ENCODE results near the gene GLO1.

The GLO1 gene

DNA sequence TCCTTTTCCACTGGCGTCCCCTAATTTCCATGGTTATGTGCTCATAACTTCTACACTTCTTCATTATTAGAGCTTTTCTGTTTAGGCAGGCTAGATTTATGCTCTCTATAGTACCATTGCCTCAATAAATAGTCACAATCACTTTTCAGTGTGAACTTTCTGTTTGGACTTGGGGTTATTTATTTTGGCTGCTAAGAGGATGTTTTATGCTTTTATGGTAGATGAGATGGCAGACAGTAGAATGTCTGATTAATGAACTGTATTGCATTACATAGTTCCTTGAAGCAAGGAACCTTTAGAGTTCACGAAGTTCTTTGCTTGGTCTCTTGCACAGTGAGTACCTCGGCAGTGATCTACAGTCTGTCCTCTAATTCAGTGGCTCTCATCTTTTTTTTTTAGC is 19.1 kb upstream of the GLO1 start:
- H3K4ac ChIP-seq (ENCODE audit: low read depth, low read length): no peak overlapping the region
- no peaks in the 10 kb centered on the region for H3K79me1 ChIP-seq (ENCODE audit: low read length)
- no peak overlapping the region for H2BK5ac ChIP-seq (ENCODE audit: low read depth, low read length, poor library complexity)
- H3K79me2 ChIP-seq (ENCODE audit: control insufficient read depth, insufficient read depth, low read length, poor library complexity): no peaks in the 10 kb centered on the region
- no peak overlapping the region for H3K4me2 ChIP-seq (ENCODE audit: low read length)
- H2AFZ ChIP-seq (ENCODE audit: insufficient read depth, low read length, poor library complexity): no peak overlapping the region
- no peaks in the 10 kb centered on the region for H3K9me3 ChIP-seq (ENCODE audit: insufficient read depth, low read depth, low read length)
- H4K8ac ChIP-seq (ENCODE audit: low read depth, low read length): no peak overlapping the region
- H3K27me3 ChIP-seq (ENCODE audit: insufficient read depth, low read length): no peaks in the 10 kb centered on the region
- H3K36me3 ChIP-seq (ENCODE audit: control insufficient read depth in 1 of 2, insufficient read depth in 2 of 2, low read length in 2 of 2): no peaks in the 10 kb centered on the region
- no peak overlapping the region for H2AK5ac ChIP-seq (ENCODE audit: low read length)
- H2BK12ac ChIP-seq (ENCODE audit: low read length): no peak overlapping the region
- peaks cover 0 to 2% of the 10 kb centered on the region in 2 experiments for H3K4me1 ChIP-seq (ENCODE audit: control insufficient read depth in 1 of 2, insufficient read depth in 2 of 2, low read length in 2 of 2)
- H3K23ac ChIP-seq (ENCODE audit: low read length): no peak overlapping the region
- no peak overlapping the region for H3K14ac ChIP-seq (ENCODE audit: low read length)
- H3K9ac ChIP-seq (ENCODE audit: low read length): no peak overlapping the region
- no CpG with 5 or more reads among the region's 3 CpGs for WGBS (ENCODE audit: extremely low coverage, insufficient coverage, insufficient read length)
- no peak overlapping the region for H4K91ac ChIP-seq (ENCODE audit: low read depth, low read length)
- H2BK120ac ChIP-seq (ENCODE audit: insufficient read depth, low read length, poor library complexity): no peak overlapping the region
- no peak overlapping the region for H3K18ac ChIP-seq (ENCODE audit: low read length)
- H3K27ac ChIP-seq (ENCODE audit: low read depth, low read length): no peak overlapping the region
- no peak for DNase-seq
- H3K4me3 ChIP-seq (ENCODE audit: low read depth, low read length): no peak overlapping the region
- no peak overlapping the region for H4K12ac ChIP-seq (ENCODE audit: low read depth, low read length)

- H3K36me3 ChIP-seq (ENCODE audit: control insufficient read depth in 1 of 2, insufficient read depth in 2 of 2, low read length in 2 of 2): no peaks in the 10 kb centered on the region
- H3K14ac ChIP-seq (ENCODE audit: low read length): no peak overlapping the region
- H3K27ac ChIP-seq (ENCODE audit: low read depth, low read length): no peak overlapping the region
- H4K12ac ChIP-seq (ENCODE audit: low read depth, low read length): no peak overlapping the region
- H3K9ac ChIP-seq (ENCODE audit: low read length): no peak overlapping the region
- H2AFZ ChIP-seq (ENCODE audit: insufficient read depth, low read length, poor library complexity): no peak overlapping the region
- H3K79me2 ChIP-seq (ENCODE audit: control insufficient read depth, insufficient read depth, low read length, poor library complexity): no peaks in the 10 kb centered on the region
- no peaks in the 10 kb centered on the region for H3K9me3 ChIP-seq (ENCODE audit: insufficient read depth, low read depth, low read length)
- H3K79me1 ChIP-seq (ENCODE audit: low read length): no peaks in the 10 kb centered on the region
- H4K91ac ChIP-seq (ENCODE audit: low read depth, low read length): no peak overlapping the region
- H4K8ac ChIP-seq (ENCODE audit: low read depth, low read length): peak overlapping the region; percentile 42
- no peak overlapping the region for H3K4me3 ChIP-seq (ENCODE audit: low read depth, low read length)
- no peak overlapping the region for H2AK5ac ChIP-seq (ENCODE audit: low read length)
- no peak overlapping the region for H3K18ac ChIP-seq (ENCODE audit: low read length)
- no peak overlapping the region for H2BK5ac ChIP-seq (ENCODE audit: low read depth, low read length, poor library complexity)
- no peak overlapping the region for H3K23ac ChIP-seq (ENCODE audit: low read length)
- peaks cover 0 to 2% of the 10 kb centered on the region in 2 experiments for H3K4me1 ChIP-seq (ENCODE audit: control insufficient read depth in 1 of 2, insufficient read depth in 2 of 2, low read length in 2 of 2)
- no peak for DNase-seq
- H3K27me3 ChIP-seq (ENCODE audit: insufficient read depth, low read length): no peaks in the 10 kb centered on the region
- H3K4me2 ChIP-seq (ENCODE audit: low read length): no peak overlapping the region
- no peak overlapping the region for H2BK12ac ChIP-seq (ENCODE audit: low read length)
- no peak overlapping the region for H3K4ac ChIP-seq (ENCODE audit: low read depth, low read length)
- H2BK120ac ChIP-seq (ENCODE audit: insufficient read depth, low read length, poor library complexity): no peak overlapping the region
- whole genome bisulfite sequencing (ENCODE audit: extremely low coverage, insufficient coverage, insufficient read length): no CpG with 5 or more reads among the region's 2 CpGs
These were observed 17.4 kb upstream of the GLO1 start for GRCh38 chr6:38720295-38720694.

DNA sequence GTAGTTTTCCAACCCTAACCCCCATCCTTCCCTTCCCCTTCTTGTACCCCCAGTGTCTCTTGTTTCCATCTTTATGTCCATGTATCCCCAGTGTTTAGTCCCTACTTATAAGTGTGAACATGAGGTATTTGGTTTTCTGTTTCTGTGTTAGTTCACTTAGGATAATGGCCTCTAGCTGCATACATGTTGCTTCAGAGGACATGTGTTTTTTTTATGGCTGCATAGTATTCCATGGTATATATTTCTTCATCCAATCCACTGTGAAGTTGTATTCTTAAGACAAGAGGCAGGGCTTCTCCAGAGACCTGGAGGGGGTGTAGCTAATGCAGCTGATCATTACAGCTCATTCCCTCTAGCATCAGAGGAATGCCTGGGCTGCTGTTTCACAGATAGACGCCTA is 16.4 kb upstream of the GLO1 start:
- Histone ChIP-seq H3K79me1 (ENCODE audit: low read length) (no peaks in the 10 kb centered on the region), H4K8ac (ENCODE audit: low read depth, low read length) (no peak overlapping the region), H3K27ac (ENCODE audit: low read depth, low read length) (no peak overlapping the region), H4K12ac (ENCODE audit: low read depth, low read length) (no peak overlapping the region), H3K18ac (ENCODE audit: low read length) (no peak overlapping the region), H3K9me3 (ENCODE audit: insufficient read depth, low read depth, low read length) (no peaks in the 10 kb centered on the region), H3K79me2 (ENCODE audit: control insufficient read depth, insufficient read depth, low read length, poor library complexity) (no peaks in the 10 kb centered on the region), H3K23ac (ENCODE audit: low read length) (no peak overlapping the region), H3K9ac (ENCODE audit: low read length) (no peak overlapping the region), H3K4ac (ENCODE audit: low read depth, low read length) (no peak overlapping the region), H3K36me3 (ENCODE audit: control insufficient read depth in 1 of 2, insufficient read depth in 2 of 2, low read length in 2 of 2) (no peaks in the 10 kb centered on the region), H2BK5ac (ENCODE audit: low read depth, low read length, poor library complexity) (no peak overlapping the region), H3K4me1 (ENCODE audit: control insufficient read depth in 1 of 2, insufficient read depth in 2 of 2, low read length in 2 of 2) (peaks cover 0 to 2% of the 10 kb centered on the region in 2 experiments), H2BK12ac (ENCODE audit: low read length) (no peak overlapping the region), H3K14ac (ENCODE audit: low read length) (no peak overlapping the region), H2AK5ac (ENCODE audit: low read length) (no peak overlapping the region), H3K4me2 (ENCODE audit: low read length) (no peak overlapping the region), H3K4me3 (ENCODE audit: low read depth, low read length) (no peak overlapping the region), H2BK120ac (ENCODE audit: insufficient read depth, low read length, poor library complexity) (no peak overlapping the region), H4K91ac (ENCODE audit: low read depth, low read length) (no peak overlapping the region), H3K27me3 (ENCODE audit: insufficient read depth, low read length) (no peaks in the 10 kb centered on the region), H2AFZ (ENCODE audit: insufficient read depth, low read length, poor library complexity) (no peak overlapping the region)
- DNase-seq: no peak
- whole genome bisulfite sequencing (ENCODE audit: extremely low coverage, insufficient coverage, insufficient read length): no CpG with 5 or more reads among the region's 1 CpG

GRCh38 chr6:38716825-38717224 is 13.9 kb upstream of the GLO1 start:
- H3K23ac ChIP-seq (ENCODE audit: low read length): no peak overlapping the region
- no CpG with 5 or more reads among the region's 2 CpGs for WGBS (ENCODE audit: extremely low coverage, insufficient coverage, insufficient read length)
- no peak overlapping the region for H3K4ac ChIP-seq (ENCODE audit: low read depth, low read length)

More at GRCh38 chr6:38716825-38717224, 13.9 kb upstream of the GLO1 start:
- DNase-seq: no peak
- H3K9me3 ChIP-seq (ENCODE audit: insufficient read depth, low read depth, low read length): no peaks in the 10 kb centered on the region
- no peak overlapping the region for H2AK5ac ChIP-seq (ENCODE audit: low read length)
- no peak overlapping the region for H4K12ac ChIP-seq (ENCODE audit: low read depth, low read length)
- H2AFZ ChIP-seq (ENCODE audit: insufficient read depth, low read length, poor library complexity): no peak overlapping the region
- no peak overlapping the region for H2BK12ac ChIP-seq (ENCODE audit: low read length)
- H3K4me3 ChIP-seq (ENCODE audit: low read depth, low read length): no peak overlapping the region
- H3K18ac ChIP-seq (ENCODE audit: low read length): no peak overlapping the region
- no peak overlapping the region for H3K9ac ChIP-seq (ENCODE audit: low read length)
- no peak overlapping the region for H3K14ac ChIP-seq (ENCODE audit: low read length)
- no peak overlapping the region for H4K91ac ChIP-seq (ENCODE audit: low read depth, low read length)
- H3K4me2 ChIP-seq (ENCODE audit: low read length): no peak overlapping the region
- no peak overlapping the region for H3K27ac ChIP-seq (ENCODE audit: low read depth, low read length)
- H2BK120ac ChIP-seq (ENCODE audit: insufficient read depth, low read length, poor library complexity): no peak overlapping the region
- no peak overlapping the region for H4K8ac ChIP-seq (ENCODE audit: low read depth, low read length)
- H3K79me1 ChIP-seq (ENCODE audit: low read length): no peaks in the 10 kb centered on the region
- H3K79me2 ChIP-seq (ENCODE audit: control insufficient read depth, insufficient read depth, low read length, poor library complexity): no peaks in the 10 kb centered on the region
- no peak overlapping the region for H2BK5ac ChIP-seq (ENCODE audit: low read depth, low read length, poor library complexity)
- no peaks in the 10 kb centered on the region for H3K27me3 ChIP-seq (ENCODE audit: insufficient read depth, low read length)
- peaks cover 0 to 2% of the 10 kb centered on the region in 2 experiments for H3K4me1 ChIP-seq (ENCODE audit: control insufficient read depth in 1 of 2, insufficient read depth in 2 of 2, low read length in 2 of 2)
- H3K36me3 ChIP-seq (ENCODE audit: control insufficient read depth in 1 of 2, insufficient read depth in 2 of 2, low read length in 2 of 2): no peaks in the 10 kb centered on the region

Data from trophoblast cell (in vitro differentiated cells and primary cell).